GM12878 (cell line): ENCODE results near the gene HTRA2. TPM values are rescaled to one million over a fixed set of nuclear protein-coding genes. Genes with fewer than 3 reads are reported as not detected.

Source experiments
- ATAC-seq: fragments of 200-7000 bp; cut with Tn5 transposase; 3 replicates; pipeline ENCODE4 v1.9.1; 2020; ENCODE audit warnings: mild to moderate bottlenecking, moderate library complexity
- BruUV-seq: library from RNA; stranded (reverse); fragments of 400-500 nt; replicated peaks from 2 replicates; lab custom pipeline; 2021; lab: Mats Ljungman, UMichigan
- CTCF ChIA-PET: fragments of 300-600 bp; sonication (Branson Sonifier 250); formaldehyde crosslinking; extraction: SDS; loops from one replicate; lab custom pipeline; 2021; ENCODE audit warnings: inconsistent platforms; lab: Yijun Ruan, JAX
- POLR2A ChIA-PET: fragments of 350-600 bp; formaldehyde crosslinking; extraction: SDS; loops from one replicate; lab custom pipeline; 2021; ENCODE audit warnings: inconsistent platforms; lab: Charles Lee
- RAD21 ChIA-PET: fragments of 300-600 bp; sonication (Branson Sonifier 250); formaldehyde crosslinking; loops from one replicate; lab custom pipeline; 2023; ENCODE audit warnings: antibody characterized with exemption; ENCODE audit not compliant: unreplicated experiment; lab: Charles Lee
- SMC1A ChIA-PET: fragments of 300-600 bp; sonication (Branson Sonifier 250); formaldehyde crosslinking; loops from one replicate; lab custom pipeline; 2023; ENCODE audit not compliant: unreplicated experiment, uncharacterized antibody; lab: Charles Lee
- DNase-seq: peaks from one replicate; pipeline ENCODE4 v3.0.0-alpha.2; 2011; ENCODE audit warnings: low read depth, low spot score
- FAIRE-seq: peaks from 3 replicates; lab custom pipeline; 2011; peaks lifted over from hg19 to GRCh38; lab: Jason Lieb, UNC
- H2AFZ ChIP-seq: 2 replicates; pipeline ENCODE4 v1.6.0; 2011; ENCODE audit warnings: low read depth, low read length, control low read depth; ENCODE audit not compliant: control insufficient read depth
- H3K27ac ChIP-seq: 2 replicates; pipeline ENCODE4 v1.5.1; 2011; ENCODE audit warnings: control low read depth; ENCODE audit not compliant: control insufficient read depth, insufficient read depth
- H3K27me3 ChIP-seq, 2 experiments: replicated peaks in 1 of 2; 2 replicates each; pipeline versions ENCODE4 v1.6.0 to v1.6.1; 2011; ENCODE audit warnings: low read length in 1 of 2; ENCODE audit not compliant: control insufficient read depth in 2 of 2, insufficient read depth in 2 of 2
- H3K36me3 ChIP-seq, 2 experiments: 2 replicates each; pipeline ENCODE4 v1.5.1; 2011; ENCODE audit warnings: low read length in 1 of 2; ENCODE audit not compliant: control insufficient read depth in 2 of 2, insufficient read depth in 2 of 2
- H3K4me1 ChIP-seq: 2 replicates; pipeline ENCODE4 v1.6.1; 2011; ENCODE audit warnings: mild to moderate bottlenecking, low read length, moderate library complexity, mixed read lengths; ENCODE audit not compliant: control insufficient read depth, insufficient read depth
- H3K4me2 ChIP-seq: 2 replicates; pipeline ENCODE4 v1.6.0; 2011; ENCODE audit warnings: control low read depth; ENCODE audit not compliant: control insufficient read depth, insufficient read depth
- H3K4me3 ChIP-seq: fragments of 200-600 bp; sonication (generic); 2 replicates; pipeline ENCODE4 v1.5.1; 2016
- H3K79me2 ChIP-seq: 2 replicates; pipeline ENCODE4 v1.6.0; 2011; ENCODE audit warnings: low read length; ENCODE audit not compliant: control insufficient read depth, insufficient read depth
- H3K9ac ChIP-seq: 2 replicates; pipeline ENCODE4 v1.8.0; 2011; ENCODE audit warnings: low read length, control low read depth, mixed read lengths; ENCODE audit not compliant: control insufficient read depth, insufficient read depth
- H3K9me3 ChIP-seq: replicated peaks from 3 replicates; pipeline ENCODE4 v1.5.1; 2011; ENCODE audit warnings: mild to moderate bottlenecking, low read length; ENCODE audit not compliant: control insufficient read depth, insufficient read depth
- H4K20me1 ChIP-seq: 2 replicates; pipeline ENCODE4 v1.6.0; 2011; ENCODE audit not compliant: control insufficient read depth, insufficient read depth
- BCL11A ChIP-seq: IDR thresholded peaks from 2 replicates; pipeline ENCODE4 v1.6.1; 2011; ENCODE audit warnings: low read depth, low read length
- BHLHE40 ChIP-seq, 2 experiments: fragments of 450-650 bp in 1 of 2; IDR thresholded peaks; 2 replicates each; pipeline ENCODE4 v1.6.1; 2011 to 2017; ENCODE audit warnings: low read depth in 2 of 2, borderline replicate concordance in 1 of 2, improper control_type of control experiment in 1 of 2, low read length in 1 of 2, mild to moderate bottlenecking in 1 of 2
- HCFC1 ChIP-seq: fragments of 150-350 bp; IDR thresholded peaks from 2 replicates; pipeline ENCODE4 v1.6.1; 2014; ENCODE audit warnings: low read length
- MEF2B ChIP-seq: fragments of 450-650 bp; IDR thresholded peaks from 2 replicates; pipeline ENCODE4 v1.6.1; 2018; ENCODE audit warnings: mild to moderate bottlenecking, moderate library complexity; ENCODE audit not compliant: partially characterized antibody, poor library complexity, severe bottlenecking
- NBN ChIP-seq: fragments of 450-650 bp; IDR thresholded peaks from 2 replicates; pipeline ENCODE4 v1.6.1; 2016
- NFYA ChIP-seq: IDR thresholded peaks from 2 replicates; pipeline ENCODE4 v1.6.1; 2011; ENCODE audit warnings: low read depth, mild to moderate bottlenecking, low read length, improper control_type of control experiment, borderline replicate concordance
- NR2C1 ChIP-seq: fragments of 450-650 bp; IDR thresholded peaks from 2 replicates; pipeline ENCODE4 v1.6.1; 2017; ENCODE audit warnings: antibody characterized with exemption, mild to moderate bottlenecking, moderate library complexity
- NR2C2 ChIP-seq: IDR thresholded peaks from 2 replicates; pipeline ENCODE4 v1.6.1; 2011; ENCODE audit warnings: borderline replicate concordance, low read depth; ENCODE audit not compliant: control insufficient read depth, insufficient read length
- NRF1 ChIP-seq: conservative IDR thresholded peaks from 2 replicates; pipeline ENCODE4 v1.6.1; 2011; ENCODE audit warnings: mild to moderate bottlenecking, low read depth, low read length, improper control_type of control experiment
- PBX3 ChIP-seq: IDR thresholded peaks from 2 replicates; pipeline ENCODE4 v1.6.1; 2011; ENCODE audit warnings: mild to moderate bottlenecking, low read depth, low read length, moderate library complexity; ENCODE audit not compliant: insufficient replicate concordance
- RB1 ChIP-seq: fragments of 450-650 bp; formaldehyde crosslinking; IDR thresholded peaks from 2 replicates; pipeline ENCODE4 v1.6.1; 2017; ENCODE audit warnings: mild to moderate bottlenecking, borderline replicate concordance
- RFX5 ChIP-seq: IDR thresholded peaks from 2 replicates; pipeline ENCODE4 v1.6.1; 2011; ENCODE audit warnings: low read depth, low read length, improper control_type of control experiment
- SUPT20H ChIP-seq: IDR thresholded peaks from 2 replicates; pipeline ENCODE4 v1.6.1; 2011; ENCODE audit warnings: low read depth, mild to moderate bottlenecking, low read length, moderate library complexity, borderline replicate concordance; ENCODE audit not compliant: control insufficient read depth
- WGBS: methylation state at CpG from one replicate; pipeline ENCODE4 v1.1.6; 2016; ENCODE audit warnings: low lambda C conversion rate; ENCODE audit not compliant: insufficient replicate concordance, insufficient coverage; ENCODE audit errors: missing lambda C conversion rate; 5-methylcytosine and 5-hydroxymethylcytosine counted together
- in situ Hi-C: fragments of 300-500 bp; cut with MboI; formaldehyde crosslinking; loops from 9 replicates; pipeline ENCODE4 v1.14.3; 2018; ENCODE audit warnings: mixed read lengths
- intact Hi-C: fragments of 100-400 bp; cut with micrococcal nuclease; formaldehyde crosslinking; loops from one replicate; pipeline ENCODE4 v1.14.2; 2022; ENCODE audit not compliant: unreplicated experiment
- polyA plus RNA-seq, 11 experiments: library from polyadenylated mRNA; depleted of rRNA in 4 of 11; unstranded in 6 of 11; stranded (reverse) in 5 of 11; fragments of >200 nt; fragmentation: Nextera tagmentation in 4 of 11; fragmentation: Illumina TruSeq in 1 of 11; extraction: Ambion mirVana in 4 of 11; extraction: Trizol in 1 of 11; gene quantifications; 1 replicate in 1 of 11; 2 replicates in 10 of 11; pipeline versions ENCODE4 v1.2.1 to v1.2.3, GENCODE V29; 2011 to 2016; ENCODE audit warnings: inconsistent platforms in 2 of 11, missing spikeins in 2 of 11, low read depth in 1 of 11
- total RNA-seq, 4 experiments: library from RNA; depleted of rRNA in 3 of 4; stranded (reverse); fragments of >200 nt in 3 of 4; fragmentation: Illumina TruSeq in 1 of 4; extraction: Trizol in 1 of 4; gene quantifications; 2 replicates each; pipeline versions ENCODE4 v1.2.1 to v1.2.3, GENCODE V29; 2013 to 2021
- TF ChIP-seq, protein P1 (sequence below): IDR thresholded peaks from 2 replicates; pipeline ENCODE4 v1.6.1; 2012; ENCODE audit warnings: low read depth, low read length, improper control_type of control experiment
- TF ChIP-seq, protein P2 (sequence below): fragments of 450-650 bp; formaldehyde crosslinking; IDR thresholded peaks from 2 replicates; pipeline ENCODE4 v1.4.0; 2022; ENCODE audit warnings: mild to moderate bottlenecking, moderate library complexity

The HTRA2 gene
- total and polyA plus RNA-seq, 10 of the 15 experiments (the other 5 are each of a cell fraction or from before 2014, with no cell fraction given): 42.3 to 73.9 (median 54.6) TPM

GRCh38 chr2:74502147-74502719 is 27.5 kb upstream of the HTRA2 start:
- Histone ChIP-seq H3K4me1 (peaks cover 30% of the 10 kb centered on the region), H3K4me2 (peak overlapping the region; percentile 93), H3K36me3 (peaks cover 0 to 7% of the 10 kb centered on the region in 2 experiments; a peak in 1 of 4 replicates), H3K4me3 (peak overlapping the region; percentile 73), H2AFZ (peak overlapping the region; percentile 85), H3K27ac (no peak overlapping the region), H3K27me3 (peaks cover 15 to 25% of the 10 kb centered on the region in 2 experiments; a peak in 3 of 4 replicates), H3K79me2 (peaks cover 12% of the 10 kb centered on the region), H3K9me3 (no peaks in the 10 kb centered on the region), H4K20me1 (no peaks in the 10 kb centered on the region), H3K9ac (peak overlapping the region; percentile 55)
- no TSS peak for BruUV-seq
- ChIA-PET CTCF (interaction anchor here (4.8 to 13.9 kb wide), 3 partner anchors 19 to 84 kb away, joined by 34 to 231 read pairs (median 135); partner anchors contain the start of genes AUP1, CCDC142, DQX1 and HTRA2), SMC1A (interaction anchor here (1.3 to 7.0 kb wide), 2 partner anchors 13 to 84 kb away, joined by 5 to 71 read pairs; no protein-coding TSS in a partner anchor), RAD21 (interaction anchor here (0.8 to 2.9 kb wide), 5 partner anchors 18 to 87 kb away, joined by 3 to 10 read pairs (median 8); partner anchors contain the start of genes AUP1, CCDC142, HTRA2 and TTC31), POLR2A (interaction anchor here (1.9 kb wide), 1 partner anchor 111 kb away, joined by 4 read pairs; no protein-coding TSS in a partner anchor)
- TF ChIP-seq, protein P1, sequence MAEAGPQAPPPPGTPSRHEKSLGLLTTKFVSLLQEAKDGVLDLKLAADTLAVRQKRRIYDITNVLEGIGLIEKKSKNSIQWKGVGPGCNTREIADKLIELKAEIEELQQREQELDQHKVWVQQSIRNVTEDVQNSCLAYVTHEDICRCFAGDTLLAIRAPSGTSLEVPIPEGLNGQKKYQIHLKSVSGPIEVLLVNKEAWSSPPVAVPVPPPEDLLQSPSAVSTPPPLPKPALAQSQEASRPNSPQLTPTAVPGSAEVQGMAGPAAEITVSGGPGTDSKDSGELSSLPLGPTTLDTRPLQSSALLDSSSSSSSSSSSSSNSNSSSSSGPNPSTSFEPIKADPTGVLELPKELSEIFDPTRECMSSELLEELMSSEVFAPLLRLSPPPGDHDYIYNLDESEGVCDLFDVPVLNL: no peak
- TF ChIP-seq HCFC1: no peak
- TF ChIP-seq PBX3: no peak
- TF ChIP-seq NR2C2: no peak
- no peak for TF ChIP-seq BCL11A
- TF ChIP-seq BHLHE40 (IDR thresholded peaks at IDR 0.05; ENCODE audit: borderline replicate concordance in 1 of 2, low read depth in 2 of 2, low read length in 1 of 2): peak in 1 of 2 experiments; percentile 23; a peak in 1 of 4 replicates
- no peak for TF ChIP-seq NRF1
- peak; percentile 44; the same call in 1 of the 2 replicates for TF ChIP-seq NR2C1
- no peak for TF ChIP-seq MEF2B
- no peak for TF ChIP-seq RFX5
- TF ChIP-seq NBN: no peak
- TF ChIP-seq SUPT20H: no peak
- no peak for TF ChIP-seq NFYA
- no peak for TF ChIP-seq RB1
- TF ChIP-seq, protein P2, sequence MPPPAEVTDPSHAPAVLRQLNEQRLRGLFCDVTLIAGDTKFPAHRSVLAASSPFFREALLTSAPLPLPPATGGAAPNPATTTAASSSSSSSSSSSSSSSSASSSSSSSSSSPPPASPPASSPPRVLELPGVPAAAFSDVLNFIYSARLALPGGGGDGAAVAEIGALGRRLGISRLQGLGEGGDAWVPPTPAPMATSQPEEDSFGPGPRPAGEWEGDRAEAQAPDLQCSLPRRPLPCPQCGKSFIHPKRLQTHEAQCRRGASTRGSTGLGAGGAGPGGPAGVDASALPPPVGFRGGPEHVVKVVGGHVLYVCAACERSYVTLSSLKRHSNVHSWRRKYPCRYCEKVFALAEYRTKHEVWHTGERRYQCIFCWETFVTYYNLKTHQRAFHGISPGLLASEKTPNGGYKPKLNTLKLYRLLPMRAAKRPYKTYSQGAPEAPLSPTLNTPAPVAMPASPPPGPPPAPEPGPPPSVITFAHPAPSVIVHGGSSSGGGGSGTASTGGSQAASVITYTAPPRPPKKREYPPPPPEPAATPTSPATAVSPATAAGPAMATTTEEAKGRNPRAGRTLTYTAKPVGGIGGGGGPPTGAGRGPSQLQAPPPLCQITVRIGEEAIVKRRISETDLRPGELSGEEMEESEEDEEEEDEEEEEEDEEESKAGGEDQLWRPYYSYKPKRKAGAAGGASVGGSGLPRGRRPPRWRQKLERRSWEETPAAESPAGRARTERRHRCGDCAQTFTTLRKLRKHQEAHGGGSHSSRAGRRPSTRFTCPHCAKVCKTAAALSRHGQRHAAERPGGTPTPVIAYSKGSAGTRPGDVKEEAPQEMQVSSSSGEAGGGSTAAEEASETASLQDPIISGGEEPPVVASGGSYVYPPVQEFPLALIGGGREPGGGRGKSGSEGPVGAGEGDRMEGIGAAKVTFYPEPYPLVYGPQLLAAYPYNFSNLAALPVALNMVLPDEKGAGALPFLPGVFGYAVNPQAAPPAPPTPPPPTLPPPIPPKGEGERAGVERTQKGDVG (CRISPR knock-in tag): no peak
- in situ Hi-C loops: no loop called here
- intact Hi-C loops: loop anchor here (2.0 kb wide), 1 partner anchor 19 kb away; the partner anchor contains the start of genes CCDC142 and TTC31
- no peak for ATAC-seq
- FAIRE-seq: no peak
- DNase-seq: no peak
- WGBS: 21% methylated on average over 24 of the region's 32 CpGs
